HEK293 (cell line): Measurements from ENCODE around the gene CASK.

Source experiments
- CTCF ChIA-PET: fragments of 350-600 bp; formaldehyde crosslinking; extraction: SDS; loops from one replicate; lab custom pipeline; 2021; ENCODE audit warnings: antibody characterized with exemption; lab: Yijun Ruan, JAX
- POLR2A ChIA-PET: fragments of 300-600 bp; formaldehyde crosslinking; extraction: SDS; loops from one replicate; lab custom pipeline; 2020; ENCODE audit warnings: antibody characterized with exemption, inconsistent platforms; lab: Yijun Ruan, JAX
- H3K27ac ChIP-seq: fragments of 200-500 bp; sonication (Bioruptor generic); 2 replicates; pipeline ENCODE4 v1.5.1; 2014; ENCODE audit warnings: low read depth, low read length, control low read depth, inconsistent platforms; ENCODE audit errors: extremely low read depth
- H3K36me3 ChIP-seq, 2 experiments: fragments of 200-500 bp in 1 of 2; sonication (Bioruptor generic) in 1 of 2; 1 replicate in 1 of 2; 2 replicates in 1 of 2; pipeline ENCODE4 v1.5.1; 2014 to 2017; ENCODE audit warnings: inconsistent platforms in 2 of 2, low read length in 2 of 2; ENCODE audit not compliant: control insufficient read depth in 2 of 2, insufficient read depth in 1 of 2
- H3K4me1 ChIP-seq: fragments of 200-500 bp; sonication (Bioruptor generic); 2 replicates; pipeline ENCODE4 v1.5.1; 2014; ENCODE audit warnings: mild to moderate bottlenecking, low read length, inconsistent platforms; ENCODE audit not compliant: control insufficient read depth, insufficient read depth
- H3K4me3 ChIP-seq: 2 replicates; pipeline ENCODE4 v1.5.1; 2011; ENCODE audit warnings: low read depth, mild to moderate bottlenecking, control low read depth, low read length, moderate library complexity
- H3K9me3 ChIP-seq: fragments of 200-500 bp; sonication (Bioruptor generic); 2 replicates; pipeline ENCODE4 v1.5.1; 2014; ENCODE audit warnings: low read depth, low read length, inconsistent platforms; ENCODE audit not compliant: control insufficient read depth, insufficient read depth
- KLF17 ChIP-seq: fragments of 450-650 bp; formaldehyde crosslinking; IDR thresholded peaks from 2 replicates; pipeline ENCODE4 v1.5.1; 2016; ENCODE audit warnings: missing biosample characterization, missing genetic modification characterization
- RBAK ChIP-seq: fragments of 450-650 bp; formaldehyde crosslinking; IDR thresholded peaks from 2 replicates; pipeline ENCODE4 v1.5.1; 2016; ENCODE audit warnings: missing biosample characterization, missing genetic modification characterization
- YY2 ChIP-seq: fragments of 450-650 bp; formaldehyde crosslinking; IDR thresholded peaks from 2 replicates; pipeline ENCODE4 v1.5.1; 2016; ENCODE audit warnings: missing biosample characterization, missing genetic modification characterization
- ZNF112 ChIP-seq: fragments of 450-650 bp; formaldehyde crosslinking; IDR thresholded peaks from 2 replicates; pipeline ENCODE4 v1.5.0; 2017; ENCODE audit warnings: missing biosample characterization, missing genetic modification characterization
- ZNF114 ChIP-seq: fragments of 450-650 bp; formaldehyde crosslinking; IDR thresholded peaks from 2 replicates; pipeline ENCODE4 v1.5.0; 2017; ENCODE audit warnings: missing biosample characterization, missing genetic modification characterization
- ZNF169 ChIP-seq: fragments of 450-650 bp; formaldehyde crosslinking; IDR thresholded peaks from 2 replicates; pipeline ENCODE4 v1.5.1; 2016; ENCODE audit warnings: missing biosample characterization, missing genetic modification characterization
- ZNF2 ChIP-seq: fragments of 450-650 bp; formaldehyde crosslinking; IDR thresholded peaks from 2 replicates; pipeline ENCODE4 v1.5.1; 2016; ENCODE audit warnings: missing biosample characterization, missing genetic modification characterization
- ZNF26 ChIP-seq: fragments of 450-650 bp; formaldehyde crosslinking; IDR thresholded peaks from 2 replicates; pipeline ENCODE4 v1.5.1; 2016; ENCODE audit warnings: missing biosample characterization, missing genetic modification characterization
- ZNF354C ChIP-seq: fragments of 450-650 bp; formaldehyde crosslinking; IDR thresholded peaks from 2 replicates; pipeline ENCODE4 v1.5.1; 2016; ENCODE audit warnings: missing biosample characterization, missing genetic modification characterization, low read depth, borderline replicate concordance
- ZNF473 ChIP-seq: fragments of 450-650 bp; formaldehyde crosslinking; IDR thresholded peaks from 2 replicates; pipeline ENCODE4 v1.5.1; 2017; ENCODE audit warnings: missing biosample characterization, missing genetic modification characterization
- ZNF48 ChIP-seq: fragments of 450-650 bp; formaldehyde crosslinking; IDR thresholded peaks from 2 replicates; pipeline ENCODE4 v1.5.1; 2016; ENCODE audit warnings: missing biosample characterization, missing genetic modification characterization
- ZNF510 ChIP-seq: fragments of 450-650 bp; formaldehyde crosslinking; IDR thresholded peaks from 2 replicates; pipeline ENCODE4 v1.5.1; 2018; ENCODE audit warnings: mild to moderate bottlenecking, missing genetic modification characterization, missing biosample characterization; ENCODE audit not compliant: insufficient replicate concordance
- ZNF513 ChIP-seq: fragments of 450-650 bp; IDR thresholded peaks from 2 replicates; pipeline ENCODE4 v1.5.1; 2018; ENCODE audit warnings: missing biosample characterization, missing genetic modification characterization
- ZNF571 ChIP-seq: fragments of 450-650 bp; formaldehyde crosslinking; IDR thresholded peaks from 2 replicates; pipeline ENCODE4 v1.5.0; 2017; ENCODE audit warnings: missing biosample characterization, missing genetic modification characterization
- ZNF585B ChIP-seq: fragments of 450-650 bp; formaldehyde crosslinking; IDR thresholded peaks from 2 replicates; pipeline ENCODE4 v1.5.1; 2016; ENCODE audit warnings: missing biosample characterization, missing genetic modification characterization
- ZNF704 ChIP-seq: fragments of 450-650 bp; formaldehyde crosslinking; IDR thresholded peaks from 2 replicates; pipeline ENCODE4 v1.5.1; 2016; ENCODE audit warnings: missing biosample characterization, missing genetic modification characterization
- ZNF747 ChIP-seq: fragments of 450-650 bp; formaldehyde crosslinking; IDR thresholded peaks from 2 replicates; pipeline ENCODE4 v1.5.1; 2016; ENCODE audit warnings: missing biosample characterization, missing genetic modification characterization
- ZNF791 ChIP-seq: fragments of 450-650 bp; formaldehyde crosslinking; IDR thresholded peaks from 2 replicates; pipeline ENCODE4 v1.5.1; 2016; ENCODE audit warnings: missing biosample characterization, missing genetic modification characterization
- ZSCAN16 ChIP-seq: fragments of 450-650 bp; formaldehyde crosslinking; IDR thresholded peaks from 2 replicates; pipeline ENCODE4 v1.5.1; 2016; ENCODE audit warnings: missing biosample characterization, missing genetic modification characterization

Gene CASK

GRCh38 chrX:41730081-41730480 is 193.3 kb downstream of the CASK start:
- Histone ChIP-seq H3K4me3 (no peak overlapping the region), H3K27ac (no peak overlapping the region), H3K4me1 (no peaks in the 10 kb centered on the region), H3K9me3 (no peaks in the 10 kb centered on the region), H3K36me3 (no peaks in the 10 kb centered on the region; a peak in 1 of 3 replicates)
- ChIA-PET POLR2A (no interaction called here), CTCF (interaction anchor here (0.5 to 1.7 kb wide), 3 partner anchors 13 to 1187 kb away, joined by 3 to 5 read pairs (median 4); no protein-coding TSS in a partner anchor)
- TF ChIP-seq ZNF513 = no peak
- no peak for TF ChIP-seq YY2
- no peak for TF ChIP-seq ZNF704 (tag by site-specific recombination)
- TF ChIP-seq ZNF510 (tag by site-specific recombination) = no peak
- TF ChIP-seq ZNF585B (tag by site-specific recombination) = no peak

GRCh38 chrX:41728125-41728524 is 195.2 kb downstream of the CASK start:
- H3K36me3 ChIP-seq = no peaks in the 10 kb centered on the region; a peak in 1 of 3 replicates
- H3K4me3 ChIP-seq = no peak overlapping the region
- H3K9me3 ChIP-seq = no peaks in the 10 kb centered on the region
- H3K27ac ChIP-seq = no peak overlapping the region
- ChIA-PET POLR2A (no interaction called here), CTCF (interaction anchor here (0.6 kb wide), 1 partner anchor 463 kb away, joined by 3 read pairs; no protein-coding TSS in a partner anchor)
- TF ChIP-seq ZNF169 (tag by site-specific recombination) (no peak), ZNF747 (no peak), ZSCAN16 (tag by site-specific recombination) (no peak), KLF17 (tag by site-specific recombination) (no peak), ZNF114 (no peak), ZNF473 (tag by site-specific recombination) (no peak)
- H3K4me1 ChIP-seq = no peaks in the 10 kb centered on the region

- H3K27ac ChIP-seq = no peak within 1 kb of the TSS
These were observed 199.5 kb downstream of the CASK start, which contains the start of gene GPR82 for GRCh38 chrX:41723826-41724225. TSS of gene GPR82 (plus strand) at chrX:41724181. CDS start at chrX:41727027, 2,846 bp downstream.

More at GRCh38 chrX:41723826-41724225, 199.5 kb downstream of the CASK start, which contains the start of gene GPR82:
- Histone ChIP-seq H3K36me3 (no peaks in the 10 kb centered on the region), H3K4me1 (no peaks in the 10 kb centered on the region), H3K9me3 (no peaks in the 10 kb centered on the region), H3K4me3 (no peak within 1 kb of the TSS)
- CTCF ChIA-PET = no interaction called here
- TF ChIP-seq ZNF112 (no peak), ZNF2 (tag by site-specific recombination) (no peak), ZNF26 (tag by site-specific recombination) (no peak), ZNF354C (tag by site-specific recombination) (no peak), RBAK (tag by site-specific recombination) (no peak), ZNF791 (no peak), ZNF571 (tag by site-specific recombination) (no peak), ZNF48 (tag by site-specific recombination) (no peak)
- POLR2A ChIA-PET = no interaction called here
